ENCODE data around the gene TBC1D5. TPM values are rescaled to one million over a fixed set of nuclear protein-coding genes. Genes with fewer than 3 reads are reported as not detected.
A peak's percentile ranks its signal among the peaks of the same experiment; 100 is the strongest.

Gene TBC1D5
- total RNA-seq, 1 donor from 2014 or later, result 98.7 TPM

- no peak for DNase-seq
These were observed 401.7 kb downstream of the TBC1D5 start for GRCh38 chr3:17340693-17341092.

GRCh38 chr3:17340261-17340660, 402.2 kb downstream of the TBC1D5 start:
- no peak for DNase-seq

GRCh38 chr3:17339132-17339575, 403.3 kb downstream of the TBC1D5 start:
- DNase-seq, result no peak

- DNase-seq, result no peak
These were observed 406.1 kb downstream of the TBC1D5 start for GRCh38 chr3:17336291-17336690.

GRCh38 chr3:17333893-17334292, 408.5 kb downstream of the TBC1D5 start:
- DNase-seq, result no peak

DNA sequence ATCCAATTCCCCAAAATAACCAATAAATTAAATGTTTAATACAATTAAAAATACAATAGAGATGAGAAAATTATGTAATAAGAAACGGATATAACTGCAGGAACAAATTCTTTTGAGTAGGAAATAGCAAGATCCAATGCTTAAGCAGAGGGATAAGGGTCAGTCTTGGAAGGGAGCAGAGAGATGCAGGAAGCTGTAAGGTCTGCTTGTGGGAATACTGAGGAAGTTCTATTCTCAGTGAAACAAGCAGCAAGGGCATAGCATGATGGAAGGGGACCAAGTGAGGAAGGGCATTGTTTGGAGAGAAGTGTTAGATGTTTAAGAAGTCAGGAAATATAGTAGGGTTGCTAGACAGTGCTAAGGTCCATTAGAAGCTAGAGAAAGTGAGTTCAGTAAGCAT, 409.0 kb downstream of the TBC1D5 start:
- DNase-seq, result peak; percentile 25

- DNase-seq, result no peak
These were observed 411.8 kb downstream of the TBC1D5 start for GRCh38 chr3:17330660-17331059.

- DNase-seq, result no peak
These were observed 412.5 kb downstream of the TBC1D5 start for GRCh38 chr3:17329927-17330326.

DNA sequence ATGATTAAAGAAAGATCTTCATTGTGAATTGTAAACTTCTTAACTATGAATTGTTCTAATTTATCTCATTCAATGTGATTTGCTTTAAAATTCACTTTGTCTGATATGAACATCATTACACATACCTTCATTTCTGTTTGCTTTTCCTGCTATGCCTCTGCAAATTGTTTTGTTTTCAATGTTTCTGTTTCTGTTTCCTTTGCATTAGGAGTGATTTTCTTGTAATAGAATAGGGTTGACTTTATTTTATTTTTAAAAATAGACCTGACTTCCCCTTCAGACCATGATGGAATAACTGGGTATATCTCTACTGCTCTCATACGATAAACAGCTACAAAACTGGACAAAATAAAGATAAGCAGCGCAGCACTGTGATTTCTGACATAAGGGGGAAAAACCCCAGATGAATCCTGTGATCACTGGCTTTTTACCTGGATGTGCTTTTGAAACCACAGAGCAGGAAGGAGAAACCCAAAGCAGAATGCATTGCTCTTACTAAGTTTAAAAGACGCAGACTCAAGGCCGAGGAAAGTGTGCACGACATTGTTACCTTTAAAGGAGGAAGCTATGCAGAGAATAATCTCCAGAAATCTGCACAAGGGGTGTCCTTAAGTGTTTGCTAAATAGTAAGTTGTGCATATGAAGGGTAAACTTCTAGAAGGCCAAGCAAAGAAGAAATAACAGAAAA, 420.2 kb downstream of the TBC1D5 start:
- DNase-seq, result peak; percentile 1

GRCh38 chr3:17320266-17320665, 422.2 kb downstream of the TBC1D5 start:
- peak; percentile 2 for DNase-seq

- no peak for DNase-seq
These were observed 426.5 kb downstream of the TBC1D5 start for GRCh38 chr3:17315897-17316296.

DNA sequence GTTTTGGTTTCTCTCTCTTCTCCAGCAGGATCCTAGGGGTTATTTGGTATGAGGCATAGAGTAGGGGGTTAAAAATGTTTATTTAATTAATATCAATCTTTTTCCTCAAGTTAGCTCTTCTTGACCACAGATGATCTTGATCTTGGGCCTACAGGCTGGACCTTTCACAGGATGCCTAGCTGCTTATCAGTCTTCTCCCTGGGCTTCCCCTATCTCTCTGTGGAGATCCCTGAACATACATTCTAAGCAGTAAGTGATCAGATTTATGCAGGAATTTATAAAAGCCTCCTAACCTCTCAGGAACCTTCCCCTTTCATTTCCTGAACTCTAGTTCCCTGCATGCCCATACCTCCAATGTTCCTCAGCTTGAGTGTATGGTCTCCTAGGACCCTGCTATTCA, 428.3 kb downstream of the TBC1D5 start:
- no peak for DNase-seq

DNA sequence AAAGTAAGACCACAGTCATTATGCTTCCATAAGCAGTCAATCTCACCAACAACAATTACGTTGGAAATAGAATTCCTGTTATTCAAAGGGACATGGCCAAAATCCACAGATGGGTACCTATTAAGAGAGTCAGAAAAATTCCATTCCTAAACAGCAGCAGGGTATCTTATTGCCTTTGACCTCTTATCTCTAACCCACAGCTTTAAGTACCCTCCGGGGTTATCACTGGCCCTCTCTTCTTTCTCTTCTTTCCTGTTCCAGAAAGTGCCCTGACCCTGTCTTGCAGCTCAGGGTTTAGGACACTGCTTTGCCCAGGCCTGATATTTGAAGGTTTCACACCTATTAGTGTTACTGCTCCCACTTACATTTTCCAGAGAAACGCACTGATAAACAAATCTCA, 428.7 kb downstream of the TBC1D5 start:
- DNase-seq, result no peak

GRCh38 chr3:17310983-17311382, 431.4 kb downstream of the TBC1D5 start:
- no peak for DNase-seq

GRCh38 chr3:17307887-17308286, 434.5 kb downstream of the TBC1D5 start:
- DNase-seq, result no peak

- peak; percentile 6 for DNase-seq
These were observed 434.9 kb downstream of the TBC1D5 start for GRCh38 chr3:17307482-17307881.

DNA sequence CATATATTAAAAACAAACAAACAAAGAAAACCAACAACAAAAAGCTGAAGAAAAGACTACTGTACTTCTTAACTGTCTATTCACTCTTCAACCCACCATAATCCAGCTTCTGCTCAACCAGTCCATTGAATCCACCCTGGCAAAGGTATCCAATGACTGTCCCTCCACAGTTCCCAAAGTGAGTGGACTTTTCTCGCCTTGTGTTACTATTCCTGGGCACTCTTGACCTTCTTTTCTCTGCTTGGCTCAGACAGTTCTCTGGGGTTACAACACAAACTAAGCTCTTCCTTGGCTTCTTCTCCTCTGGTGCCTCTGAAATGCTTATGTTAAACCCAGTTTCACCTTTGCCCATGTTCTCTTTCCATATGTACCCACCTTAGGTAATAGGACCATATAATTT, 437.5 kb downstream of the TBC1D5 start:
- DNase-seq, result no peak

DNA sequence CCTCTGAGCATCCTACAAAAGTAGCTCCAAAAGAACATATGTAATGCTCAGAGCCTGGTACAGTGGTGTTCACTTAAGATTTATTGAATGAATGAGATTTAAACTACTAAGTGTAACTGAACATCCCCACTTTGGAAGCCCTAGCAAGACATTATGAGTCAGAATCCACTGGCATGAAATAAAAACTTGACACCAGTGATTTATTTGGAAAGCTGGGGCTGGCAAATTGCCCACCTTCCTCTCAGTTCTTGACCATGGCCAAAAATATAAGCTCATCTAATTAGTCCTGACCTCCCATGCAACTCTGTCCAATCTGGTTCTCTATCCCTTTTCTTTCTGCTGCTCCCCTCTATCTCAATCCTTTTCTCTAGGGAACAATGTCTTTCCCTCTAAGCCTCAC, 439.7 kb downstream of the TBC1D5 start:
- peak; percentile 24 for DNase-seq

DNA sequence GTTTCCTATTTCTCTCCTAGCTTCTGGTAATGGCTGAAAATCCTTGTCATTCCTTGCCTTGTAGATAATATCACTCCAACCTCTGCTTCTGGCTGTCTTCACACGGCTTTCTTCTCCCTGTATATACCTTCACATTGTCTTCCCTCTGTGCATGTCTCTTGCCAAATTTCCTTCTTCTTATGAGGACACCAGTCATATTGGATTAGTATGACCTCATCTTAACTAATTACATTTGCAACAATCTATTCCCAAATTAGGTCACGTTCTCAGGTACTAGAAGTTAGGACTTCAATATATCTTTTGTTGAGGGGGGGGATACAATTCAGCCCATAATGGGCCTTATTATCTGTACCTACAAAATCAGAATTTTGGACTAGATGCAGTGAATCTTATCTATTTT, 440.3 kb downstream of the TBC1D5 start:
- no peak for DNase-seq

DNA sequence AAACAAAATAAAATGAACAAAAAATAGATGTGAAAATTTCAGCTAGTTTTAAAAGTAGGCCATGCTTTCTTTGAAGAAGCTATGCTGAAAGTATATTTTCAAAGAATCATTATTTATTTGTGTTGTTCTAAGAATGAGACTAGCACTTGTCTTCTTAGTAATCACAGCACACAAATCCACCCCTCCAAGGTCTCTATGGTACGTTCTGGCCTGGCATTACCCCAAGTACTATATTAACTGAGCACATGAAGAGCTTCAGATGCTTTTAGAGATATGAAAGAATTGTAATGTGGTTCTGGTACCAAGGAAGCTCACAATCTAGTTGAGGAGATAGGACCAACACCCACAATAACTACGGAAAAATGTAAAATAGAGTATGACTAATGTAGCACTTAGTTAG, 441.2 kb downstream of the TBC1D5 start:
- DNase-seq, result no peak

- peak; percentile 41 for DNase-seq
These were observed 442.0 kb downstream of the TBC1D5 start for GRCh38 chr3:17300441-17300840.

GRCh38 chr3:17298038-17298437, 444.4 kb downstream of the TBC1D5 start:
- no peak for DNase-seq

GRCh38 chr3:17292556-17292955, 449.9 kb downstream of the TBC1D5 start:
- DNase-seq, result no peak

- DNase-seq, result no peak
These were observed 451.5 kb downstream of the TBC1D5 start for GRCh38 chr3:17290894-17291293.

DNA sequence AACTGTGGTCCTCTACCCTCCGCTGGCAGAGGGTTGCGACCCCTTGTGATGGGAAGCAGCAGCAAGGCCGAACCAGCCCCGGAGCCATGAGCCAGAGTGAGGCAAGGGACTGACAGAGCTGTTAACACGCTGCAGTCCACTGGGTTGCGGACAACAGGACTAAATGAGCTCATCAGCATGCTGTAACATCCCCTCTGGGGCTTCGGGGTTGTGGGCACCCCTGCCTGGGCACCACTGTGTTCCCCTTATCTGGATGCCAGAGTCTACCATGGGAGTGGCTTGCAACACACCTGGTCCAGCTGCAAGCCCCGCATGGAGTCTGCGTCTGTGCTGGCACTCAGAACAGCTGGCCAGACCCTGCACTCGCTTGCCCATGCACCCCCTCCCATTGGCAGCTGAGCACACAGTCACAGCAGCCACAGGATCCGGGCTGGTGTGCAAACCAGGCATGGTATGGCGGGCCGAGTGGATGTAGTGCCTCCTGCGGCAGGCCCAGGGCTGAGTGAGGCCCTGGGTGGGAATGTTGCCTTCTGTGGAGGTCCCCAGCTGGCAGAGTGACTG, 453.5 kb downstream of the TBC1D5 start:
- DNase-seq, result no peak
